GM18507 (cell line): Measurements from ENCODE around the gene CDS1.
"Not testable (repeated sequence)": the region's sequence is repeated elsewhere in the genome, so short reads cannot be mapped to it uniquely, and the experiment has no call there.

Experiments
- DNase-seq: peaks from one replicate; pipeline ENCODE4 v3.0.0; 2011; ENCODE audit warnings: low read depth; ENCODE audit not compliant: insufficient read length; ENCODE audit errors: extremely low spot score
- FAIRE-seq: peaks from 2 replicates; lab custom pipeline; 2011; peaks lifted over from hg19 to GRCh38; lab: Jason Lieb, UNC

Gene CDS1

DNA sequence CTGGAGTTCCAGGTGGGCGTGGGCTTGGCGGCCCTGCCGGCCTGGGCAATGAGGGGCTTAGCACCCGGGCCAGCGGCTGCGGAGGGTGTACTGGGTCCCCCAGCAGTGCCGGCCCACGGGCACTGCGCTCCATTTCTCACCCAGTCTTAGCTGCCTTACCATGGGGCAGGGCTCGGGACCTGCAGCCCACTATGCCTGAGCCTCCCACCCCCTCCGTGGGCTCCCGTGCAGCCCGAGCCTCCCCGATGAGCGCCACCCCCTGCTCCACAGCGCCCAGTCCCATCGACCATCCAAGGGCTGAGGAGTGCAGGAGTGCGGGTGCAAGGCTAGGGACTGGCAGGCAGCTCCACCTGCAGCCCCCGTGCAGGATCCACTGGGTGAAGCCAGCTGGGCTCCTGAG, 81.8 kb downstream of the CDS1 start:
- not testable (repeated sequence) for FAIRE-seq, DNase-seq

DNA sequence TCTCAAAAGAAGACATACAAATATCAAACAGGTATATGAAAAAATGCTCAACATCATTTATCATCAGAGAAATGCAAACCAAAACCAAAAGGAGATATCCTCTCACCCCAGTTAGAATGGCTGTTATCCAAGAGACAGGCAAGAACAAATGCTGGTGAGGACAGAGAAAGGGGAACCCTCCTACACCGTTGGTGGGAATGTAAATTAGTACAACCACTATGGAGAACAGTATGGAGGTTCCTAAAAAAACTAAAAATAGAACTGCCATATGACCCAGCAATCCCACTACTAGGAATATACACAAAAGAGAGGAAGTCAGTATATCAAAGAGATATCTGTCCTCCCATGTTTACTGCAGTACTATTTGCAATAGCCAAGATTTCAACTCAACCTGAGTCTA, 83.5 kb downstream of the CDS1 start:
- no peak for FAIRE-seq
- DNase-seq, result no peak

DNA sequence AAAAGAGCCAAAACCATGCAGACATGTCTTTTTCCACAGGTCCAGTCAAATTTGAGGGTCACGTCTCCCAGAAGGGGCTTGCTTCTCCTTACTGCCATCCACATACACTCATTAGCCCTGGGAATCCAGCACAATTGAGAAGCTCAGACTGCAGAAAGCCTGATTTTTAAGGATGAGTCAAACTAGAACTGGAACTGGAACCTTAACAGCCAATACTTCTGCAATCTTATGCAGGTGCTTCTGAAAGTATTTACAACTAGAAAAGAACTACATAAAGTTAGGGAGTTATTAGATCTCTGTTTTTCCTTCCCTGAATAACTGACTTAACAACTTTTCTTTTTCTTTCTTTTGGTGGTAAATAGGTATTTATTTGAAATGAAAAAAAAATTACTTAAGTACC, 86.3 kb downstream of the CDS1 start:
- FAIRE-seq (no peak), DNase-seq (no peak)

DNA sequence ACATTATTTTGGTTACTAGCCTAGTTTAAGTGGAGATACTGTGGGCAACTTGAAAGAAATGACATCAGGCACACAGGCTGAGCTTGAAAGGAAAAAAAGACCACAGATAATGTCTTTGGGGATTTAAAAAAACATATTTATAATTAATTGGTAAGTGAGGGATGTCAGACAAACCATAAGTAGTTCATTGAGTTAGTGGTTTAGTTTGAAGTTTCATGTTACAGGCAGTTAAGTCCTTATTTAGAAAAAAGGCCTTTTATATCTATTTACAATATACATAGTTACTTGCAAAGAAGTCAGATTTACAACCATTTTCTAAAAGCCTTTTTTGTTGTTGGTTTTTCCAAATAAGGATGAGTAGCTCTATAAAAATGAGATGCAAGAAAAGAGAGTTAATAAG, 89.2 kb downstream of the CDS1 start:
- DNase-seq (no peak), FAIRE-seq (no peak)

DNA sequence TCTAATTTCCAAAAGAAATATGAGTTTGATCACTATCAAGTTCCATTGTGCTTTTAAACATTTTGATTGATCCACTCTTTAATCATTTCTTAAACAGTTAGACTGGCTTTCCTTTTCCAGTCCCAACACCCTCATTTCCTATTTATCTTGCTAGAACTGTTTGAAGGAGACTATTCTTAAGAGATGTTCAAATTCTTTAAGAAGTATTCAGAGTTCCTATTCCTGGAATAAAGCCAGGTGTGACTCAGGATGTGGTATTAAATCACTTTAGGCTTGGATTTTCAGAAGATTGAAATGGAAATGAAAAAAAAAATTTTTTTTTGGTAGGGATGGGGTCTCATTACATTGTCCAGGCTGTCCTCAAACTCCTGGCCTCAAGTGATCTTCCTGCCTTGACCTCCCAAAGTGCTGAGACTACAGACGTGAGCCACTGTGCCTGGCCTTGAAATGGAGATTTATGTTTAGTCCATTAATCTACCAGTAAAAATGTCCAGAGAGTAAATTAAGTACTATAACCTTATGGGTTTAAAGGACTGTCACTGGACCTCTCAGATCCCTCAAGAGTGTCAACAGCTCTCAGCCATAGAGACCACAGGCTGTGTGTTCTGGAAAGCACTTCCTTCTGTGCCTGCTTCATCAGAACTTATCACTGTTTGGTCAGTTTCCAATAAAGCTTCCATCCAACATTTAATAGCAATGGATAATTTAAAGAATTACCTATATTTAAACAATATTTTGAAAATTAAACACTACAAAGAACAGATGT, 90.7 kb downstream of the CDS1 start:
- DNase-seq, result no peak

DNA sequence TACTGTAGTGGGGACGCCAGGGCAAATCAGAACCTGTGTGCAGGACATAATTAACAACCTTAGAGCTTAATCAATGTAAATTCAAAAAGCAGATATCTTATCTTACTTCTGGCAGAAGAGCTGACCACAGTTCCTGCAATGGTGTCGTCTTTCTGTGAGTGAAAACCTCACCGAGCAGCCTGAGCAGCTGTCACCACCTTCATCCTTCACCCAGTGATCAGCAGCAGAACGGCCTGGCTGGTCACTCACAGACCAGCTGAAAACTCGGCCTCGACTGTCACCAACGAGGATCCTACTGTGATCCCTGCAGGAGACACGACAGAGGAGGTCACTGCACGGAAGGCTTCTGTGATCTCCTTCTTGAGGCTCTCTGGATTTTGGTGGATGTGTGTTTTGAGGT, 94.2 kb downstream of the CDS1 start:
- FAIRE-seq, result no peak
- no peak for DNase-seq

More for the DNA sequence above, 90.7 kb downstream of the CDS1 start:
- no peak for FAIRE-seq

DNA sequence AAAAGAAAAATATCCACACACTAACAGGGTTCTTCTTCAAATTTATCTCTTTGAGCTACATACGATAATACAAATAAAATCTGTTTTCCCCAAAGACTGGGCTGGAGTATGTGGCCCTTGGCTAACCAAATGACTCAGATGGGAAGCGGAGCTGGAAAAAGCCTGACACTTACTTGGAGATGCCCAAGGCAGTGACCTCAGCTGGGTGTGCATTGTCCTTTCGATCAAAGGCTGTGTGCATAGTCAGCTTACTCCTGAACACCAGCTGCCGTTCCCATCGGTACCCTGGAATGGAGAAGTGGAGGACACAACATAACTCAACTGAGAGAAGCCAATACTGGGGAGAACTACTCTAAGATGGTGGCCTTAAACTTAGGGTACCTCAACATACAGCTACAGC, 95.1 kb downstream of the CDS1 start:
- no peak for FAIRE-seq
- no peak for DNase-seq

DNA sequence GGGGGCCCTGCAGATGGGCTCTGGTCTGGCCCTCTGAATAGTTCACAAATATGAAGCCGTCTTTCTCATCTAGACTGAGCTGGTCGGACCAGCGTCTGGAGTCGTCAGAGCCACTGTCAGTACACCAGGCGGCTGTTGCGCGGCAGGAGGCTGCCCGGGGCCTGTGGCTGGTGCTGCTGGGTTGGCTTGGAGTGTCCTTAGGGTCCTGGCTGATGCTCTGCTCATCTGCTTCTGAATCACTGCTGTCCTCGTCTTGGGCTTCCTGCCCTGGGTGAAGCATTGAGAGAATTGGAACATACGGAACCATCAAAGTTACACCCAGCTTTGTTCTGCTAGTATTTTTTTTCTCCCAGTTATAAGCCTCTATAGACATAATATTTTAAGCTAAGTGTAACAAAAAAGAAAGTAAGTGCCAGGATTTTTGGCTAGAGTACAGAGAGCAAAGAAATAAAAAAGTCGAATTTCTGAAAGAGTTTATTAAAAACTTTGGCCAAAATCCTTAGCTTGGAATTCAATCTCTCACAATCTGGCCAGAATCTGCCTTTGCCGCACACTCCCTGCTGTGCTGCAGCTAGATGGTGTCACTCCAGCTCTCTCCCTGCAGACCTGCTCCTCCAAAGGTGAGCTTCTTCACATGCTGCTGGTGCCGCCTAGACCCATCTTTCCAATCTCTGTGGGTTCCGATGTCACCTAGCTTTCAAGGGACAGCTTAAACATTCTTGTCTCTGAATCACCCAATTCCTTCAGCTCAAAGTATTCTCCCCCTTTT, 96.2 kb downstream of the CDS1 start:
- DNase-seq (no peak), FAIRE-seq (no peak)

DNA sequence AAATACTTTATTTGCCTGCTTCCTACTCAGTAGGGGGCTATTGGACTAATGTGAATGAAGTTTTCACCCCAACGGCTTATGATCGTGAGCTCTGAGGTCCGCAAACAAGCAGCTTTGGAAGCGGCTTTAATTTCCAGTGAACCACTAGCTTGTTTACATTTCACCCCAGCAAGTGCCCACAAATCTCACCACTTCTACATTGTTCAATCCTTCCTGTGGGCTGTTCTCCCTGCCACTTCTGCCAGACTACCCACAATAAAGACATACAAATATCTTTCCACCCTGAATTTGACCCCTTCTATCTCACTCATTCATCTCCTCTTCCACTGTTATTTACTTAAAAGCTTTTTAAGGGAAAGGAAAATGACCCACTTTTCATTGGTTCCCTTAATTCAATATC, 98.0 kb downstream of the CDS1 start:
- FAIRE-seq, result no peak

DNA sequence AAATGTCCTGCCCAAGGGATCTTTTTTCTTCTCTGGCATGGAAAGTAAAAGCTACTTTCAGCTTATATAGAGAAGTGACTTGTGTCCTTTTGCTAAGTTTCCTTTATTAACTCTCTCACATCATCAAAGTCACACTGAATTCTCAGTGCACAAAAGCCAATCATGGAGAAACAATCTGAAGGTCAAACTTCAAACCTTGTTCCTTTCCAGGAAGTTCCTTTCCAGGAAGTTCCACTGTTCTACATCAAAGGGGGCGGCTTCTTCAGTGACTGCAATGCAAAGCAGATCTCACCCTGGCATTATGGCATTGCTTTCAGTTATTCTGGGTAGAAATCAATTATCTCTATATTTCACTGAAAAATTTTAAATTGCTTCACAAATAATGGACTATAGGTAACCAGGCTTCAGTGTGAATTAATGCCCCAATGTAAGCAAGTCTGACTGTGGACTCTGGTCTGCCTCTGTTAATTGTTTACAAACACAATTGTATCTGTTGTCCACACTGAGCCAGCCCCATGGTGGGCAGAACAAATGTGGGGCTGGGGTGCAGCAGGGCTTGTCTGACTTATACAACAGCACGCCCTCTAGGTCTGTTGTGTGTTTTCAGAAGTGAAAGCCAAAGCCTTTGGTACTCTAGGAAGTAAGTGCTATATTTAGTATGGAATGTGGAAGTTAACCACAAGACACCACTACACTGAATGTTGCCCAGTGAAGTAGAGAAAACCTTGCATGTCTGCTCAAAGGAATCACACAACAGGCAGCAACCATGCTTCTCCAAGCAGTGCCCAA, 98.8 kb downstream of the CDS1 start:
- FAIRE-seq (no peak), DNase-seq (no peak)

More for the DNA sequence above, 98.0 kb downstream of the CDS1 start:
- no peak for DNase-seq

DNA sequence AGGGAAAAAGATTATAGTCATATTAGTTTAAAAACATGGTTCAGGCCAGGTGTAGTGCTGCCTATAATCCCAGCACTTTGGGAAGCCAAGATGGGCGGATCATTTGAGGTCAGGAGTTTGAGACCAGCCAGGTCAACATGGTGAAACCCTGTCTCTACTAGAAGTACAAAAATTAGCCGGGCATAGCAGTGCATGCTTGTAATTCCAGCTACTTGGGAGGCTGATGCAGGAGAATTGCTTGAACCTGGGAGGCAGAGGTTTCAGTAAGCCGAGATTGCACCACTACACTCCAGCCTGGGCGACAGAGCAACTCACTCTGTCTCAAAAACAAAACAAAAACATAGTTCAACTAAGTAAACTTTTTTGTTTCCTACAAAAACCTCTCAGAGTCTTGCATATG, 99.7 kb downstream of the CDS1 start:
- not testable (repeated sequence) for DNase-seq, FAIRE-seq

DNA sequence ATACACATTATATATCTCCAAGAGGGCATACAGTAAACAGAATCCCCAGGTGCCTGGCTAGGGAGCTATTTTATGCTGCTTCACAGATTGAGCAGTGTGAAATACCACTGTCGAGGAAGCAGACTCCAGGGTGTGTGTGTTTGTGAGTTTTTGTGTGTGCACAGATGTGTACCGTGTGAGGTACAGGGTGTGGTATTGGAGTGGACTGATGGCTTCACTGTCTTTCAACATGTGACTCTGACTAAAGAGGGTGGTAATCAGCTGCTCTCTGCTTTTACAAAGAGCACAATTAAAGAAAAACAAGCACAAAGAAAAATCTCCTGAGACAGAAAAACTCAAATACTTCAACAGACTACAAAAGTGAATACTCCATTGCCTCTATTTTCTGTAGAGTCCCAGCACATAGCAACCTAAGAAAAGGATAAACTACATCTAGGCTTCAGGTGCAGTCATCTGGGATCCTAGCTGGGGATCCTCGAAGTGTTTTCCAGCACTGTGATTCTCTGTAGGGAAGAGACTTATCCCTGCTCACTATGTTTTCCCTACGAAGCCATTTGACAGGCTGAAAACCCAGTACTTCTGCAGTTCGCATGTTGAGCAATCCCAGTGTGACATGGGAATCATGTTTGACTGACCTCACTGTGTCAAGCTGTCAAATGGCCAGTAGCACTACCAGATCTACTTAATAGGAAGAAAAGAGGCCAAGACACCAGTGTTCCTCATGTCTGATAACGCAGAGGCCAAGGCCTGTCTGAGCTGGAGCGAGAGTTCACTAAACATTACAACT, 100.3 kb downstream of the CDS1 start:
- FAIRE-seq, result no peak
- no peak for DNase-seq

DNA sequence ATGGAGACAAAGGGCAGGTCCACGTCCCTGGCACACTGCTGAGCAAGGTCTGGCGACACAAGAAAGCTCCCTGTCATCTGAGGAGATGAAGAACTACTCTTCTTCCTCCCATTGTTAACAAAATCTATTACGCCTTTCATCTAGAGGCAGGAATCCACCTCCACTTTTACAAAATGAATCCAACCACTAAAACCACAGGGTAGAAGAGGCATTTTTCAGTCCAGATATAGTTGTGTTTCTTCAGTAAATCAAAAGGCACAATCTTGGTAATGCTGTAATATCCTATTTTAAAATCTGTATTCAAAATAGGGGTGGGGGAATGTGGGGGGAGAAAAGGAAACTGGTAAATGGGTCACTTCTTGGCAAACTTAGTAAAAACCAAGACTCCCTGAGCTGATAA, 101.4 kb downstream of the CDS1 start:
- no peak for FAIRE-seq

DNA sequence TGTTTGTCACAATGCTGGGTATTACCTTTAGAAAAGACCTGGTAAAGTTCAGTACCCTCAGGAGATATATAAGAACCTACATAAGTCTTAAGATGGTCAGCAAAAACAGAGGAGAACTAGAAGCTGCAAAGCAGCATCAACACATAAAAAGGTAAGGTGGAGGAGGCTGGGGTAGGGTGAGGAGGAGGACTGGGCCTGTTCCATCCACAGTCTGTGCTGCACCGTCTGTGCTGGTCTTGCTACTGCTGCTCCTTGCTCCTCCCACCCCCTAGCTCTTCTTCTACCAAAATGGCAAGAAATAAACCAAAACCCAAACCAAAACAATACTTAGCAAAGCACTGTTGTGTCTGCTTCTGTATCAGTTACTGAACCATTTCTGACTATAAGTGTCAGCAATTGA, 102.2 kb downstream of the CDS1 start:
- FAIRE-seq (no peak), DNase-seq (no peak)

More for the DNA sequence above, 101.4 kb downstream of the CDS1 start:
- no peak for DNase-seq

DNA sequence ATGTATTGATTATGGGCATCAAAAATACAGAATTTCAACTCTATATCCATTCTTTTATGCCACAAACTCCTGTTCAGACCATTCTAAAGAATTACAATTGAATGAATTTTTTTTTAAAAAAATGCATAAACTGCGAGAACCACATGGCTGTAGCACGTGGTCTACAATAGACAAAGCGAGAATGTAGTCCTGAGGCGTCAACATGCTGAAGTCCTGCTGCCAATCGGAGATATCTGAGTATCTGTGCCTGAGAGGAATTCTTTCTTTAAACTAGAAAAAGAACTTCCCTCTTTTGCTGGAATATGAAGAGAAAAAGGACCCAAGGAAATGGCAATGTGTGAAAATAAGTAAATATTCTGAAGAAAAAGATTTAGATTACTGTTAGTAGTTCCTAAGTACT, 105.7 kb downstream of the CDS1 start:
- FAIRE-seq, result no peak
- DNase-seq, result no peak

DNA sequence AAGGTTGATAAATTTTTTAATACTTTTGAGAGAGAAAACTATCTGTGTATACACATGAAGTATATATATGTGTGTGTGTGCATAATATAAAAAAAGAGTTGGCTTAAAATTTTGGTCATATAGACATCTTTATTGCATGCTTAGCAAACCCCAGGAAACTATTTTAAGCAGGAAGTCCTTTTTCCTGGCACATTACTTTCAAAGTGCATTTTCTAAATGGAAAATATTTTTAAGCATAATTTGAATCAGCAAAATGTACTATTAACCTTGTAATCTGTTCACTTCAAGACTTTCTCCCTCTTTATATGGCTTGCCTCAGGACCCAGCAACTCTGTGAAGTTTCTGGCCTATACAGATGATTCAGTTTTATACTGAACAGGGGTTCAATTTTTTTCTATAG, 106.3 kb downstream of the CDS1 start:
- no peak for DNase-seq
- no peak for FAIRE-seq

DNA sequence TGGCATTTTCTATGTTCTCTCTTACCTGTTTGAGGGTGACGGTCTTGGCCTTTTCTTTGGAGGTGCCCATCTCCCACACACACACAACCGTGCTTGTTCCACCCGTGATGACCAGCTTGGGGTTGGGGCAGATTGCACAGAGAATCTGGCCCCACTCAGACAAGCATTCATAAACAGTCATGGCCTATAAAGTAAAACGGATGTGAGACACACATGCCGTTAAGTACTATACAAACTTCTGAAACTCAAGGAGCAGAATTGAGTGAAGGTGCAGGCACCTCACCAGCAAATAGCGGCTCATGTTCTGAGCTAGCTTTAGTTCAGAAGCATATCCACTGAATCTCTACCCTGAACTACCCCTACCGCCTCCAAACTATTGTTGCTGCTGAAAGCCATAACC, 107.6 kb downstream of the CDS1 start:
- FAIRE-seq (no peak), DNase-seq (no peak)

DNA sequence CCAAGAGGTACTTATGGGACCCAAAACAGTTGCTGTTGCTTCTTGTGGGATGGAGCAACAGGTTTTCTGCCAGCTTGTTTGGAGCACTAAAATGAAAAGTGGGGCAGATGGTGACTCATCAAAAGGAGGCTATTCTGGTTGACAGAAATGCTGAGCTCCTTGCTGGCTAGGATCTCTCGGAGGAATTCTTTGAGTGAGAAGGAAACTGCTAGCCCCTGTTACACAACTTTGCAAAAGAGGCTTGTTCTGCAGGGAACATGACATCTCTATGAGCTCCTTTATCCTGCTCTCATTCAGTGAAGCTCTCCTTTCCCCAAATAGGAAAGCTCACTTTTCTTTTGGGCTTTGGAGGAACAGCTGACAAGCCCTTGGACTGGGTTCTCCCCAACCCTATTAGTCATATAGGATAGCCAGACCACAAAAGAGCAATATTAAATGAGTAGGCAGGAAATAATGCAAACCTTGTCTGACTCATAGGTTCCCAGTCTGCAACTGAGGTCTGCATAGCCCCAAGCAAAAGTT, 108.3 kb downstream of the CDS1 start:
- no peak for DNase-seq
- no peak for FAIRE-seq

DNA sequence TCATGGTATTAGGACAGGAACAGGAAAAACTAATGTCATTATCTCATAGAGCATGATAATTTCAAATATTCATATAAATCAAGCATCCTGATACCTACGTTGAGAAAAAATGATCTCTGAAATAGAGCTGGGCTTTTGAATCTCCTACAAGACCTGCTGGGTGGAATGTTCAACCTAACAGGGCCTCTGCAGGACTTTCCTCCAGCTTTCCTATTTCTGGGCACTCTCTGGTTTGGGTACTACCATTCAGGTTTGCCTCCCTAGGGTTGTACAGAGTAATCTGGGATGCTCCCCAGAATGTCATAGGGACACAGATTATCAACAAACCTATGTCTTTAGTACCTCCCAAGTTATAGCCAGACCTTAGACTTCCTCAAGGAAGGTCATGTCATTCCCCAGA, 108.9 kb downstream of the CDS1 start:
- no peak for DNase-seq
- no peak for FAIRE-seq
